Activated naive CD4-positive, alpha-beta T cell treated with anti-CD3 and anti-CD28 coated beads, Interleukin-2, amount 50 U/mL, for 16 hours (primary cell): Measurements from ENCODE around the gene TACC2.

Experiments used
- DNase-seq: peaks from one replicate; pipeline ENCODE4 v3.0.0-alpha.2; 2020

TACC2 gene

DNA sequence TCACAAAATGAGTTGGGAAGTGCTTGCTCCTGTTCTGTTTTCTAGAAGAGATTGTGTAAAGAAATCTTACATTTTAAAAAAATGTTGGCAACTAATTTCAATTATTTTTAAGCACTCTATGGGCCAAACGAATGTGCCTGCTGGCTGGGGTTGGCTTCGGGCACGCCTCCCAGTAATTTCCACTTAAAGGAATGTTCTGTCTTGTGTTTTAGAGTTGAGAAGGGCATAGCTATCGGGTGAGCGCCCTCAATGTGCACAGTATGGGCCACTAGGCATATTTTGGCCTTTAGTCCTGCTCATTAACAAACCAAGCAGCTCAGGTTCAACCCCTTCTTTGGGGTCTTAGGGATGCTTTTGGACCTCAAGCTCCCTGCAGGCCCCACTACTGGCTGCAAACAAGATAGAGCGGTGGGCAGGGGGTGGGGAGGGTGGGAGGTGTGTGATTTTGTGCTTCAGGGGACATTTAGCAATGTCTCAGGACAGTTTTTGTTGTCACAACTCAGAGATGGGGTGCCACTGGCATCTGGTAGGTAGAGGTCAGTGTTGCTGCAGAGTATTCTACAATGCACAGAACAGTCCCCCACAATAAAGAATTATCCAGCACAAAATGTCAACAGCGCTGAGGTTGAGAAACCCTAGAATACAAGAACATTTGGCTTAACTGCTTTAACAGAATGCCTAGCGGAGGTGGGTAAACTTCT lies 40.7 kb downstream of the TACC2 start:
- no peak for DNase-seq

DNA sequence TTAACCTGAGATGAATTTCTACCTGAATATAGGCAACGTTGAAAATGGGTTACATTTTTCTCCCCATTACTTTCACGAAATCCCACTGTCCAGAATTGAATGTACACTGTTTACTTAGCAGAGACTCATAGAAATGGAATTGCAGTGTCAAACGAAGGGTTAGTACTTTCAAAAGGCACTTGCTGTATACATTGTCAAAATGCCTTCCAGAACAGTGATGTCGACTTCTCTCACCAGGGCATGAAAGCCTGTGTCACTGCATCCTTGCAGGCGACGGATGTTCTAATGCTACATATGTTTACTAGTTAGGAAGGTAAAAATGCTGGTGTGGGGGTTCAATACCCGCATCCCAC lies 41.2 kb downstream of the TACC2 start:
- no peak for DNase-seq

DNA sequence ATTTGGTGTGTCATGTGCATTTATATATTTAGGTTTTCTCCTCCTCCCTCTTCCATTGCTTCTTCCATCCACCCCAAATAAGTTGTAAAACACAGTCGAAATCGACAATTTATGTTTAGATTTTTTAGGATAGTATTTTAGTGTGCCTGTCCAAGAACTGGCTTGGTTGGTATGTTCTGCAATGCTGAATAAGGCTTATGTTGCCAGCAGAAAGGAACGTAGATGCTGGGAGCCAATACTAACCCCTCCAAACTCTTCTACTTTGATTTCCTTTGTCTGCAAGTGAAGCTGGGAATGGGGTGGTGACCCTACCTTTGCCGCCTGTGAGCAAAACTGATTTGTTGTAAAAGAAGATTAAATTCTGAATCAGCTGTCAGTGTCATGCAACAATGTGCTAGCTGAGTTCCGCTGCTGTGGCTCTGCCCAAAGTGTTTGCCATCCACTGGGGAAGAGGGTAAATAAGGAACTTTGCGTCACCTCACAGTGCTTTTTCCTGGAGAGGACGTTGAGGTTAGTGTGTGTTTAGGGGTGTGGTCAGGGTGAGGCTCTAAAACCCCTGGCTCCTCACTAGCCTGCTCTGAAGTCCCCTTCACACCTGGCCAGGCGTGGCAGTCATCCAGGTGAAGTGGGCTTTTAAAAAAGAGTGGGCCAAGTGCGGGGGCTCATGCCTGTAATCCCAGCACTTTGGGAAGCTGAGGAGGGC lies 44.4 kb downstream of the TACC2 start:
- no peak for DNase-seq

DNA sequence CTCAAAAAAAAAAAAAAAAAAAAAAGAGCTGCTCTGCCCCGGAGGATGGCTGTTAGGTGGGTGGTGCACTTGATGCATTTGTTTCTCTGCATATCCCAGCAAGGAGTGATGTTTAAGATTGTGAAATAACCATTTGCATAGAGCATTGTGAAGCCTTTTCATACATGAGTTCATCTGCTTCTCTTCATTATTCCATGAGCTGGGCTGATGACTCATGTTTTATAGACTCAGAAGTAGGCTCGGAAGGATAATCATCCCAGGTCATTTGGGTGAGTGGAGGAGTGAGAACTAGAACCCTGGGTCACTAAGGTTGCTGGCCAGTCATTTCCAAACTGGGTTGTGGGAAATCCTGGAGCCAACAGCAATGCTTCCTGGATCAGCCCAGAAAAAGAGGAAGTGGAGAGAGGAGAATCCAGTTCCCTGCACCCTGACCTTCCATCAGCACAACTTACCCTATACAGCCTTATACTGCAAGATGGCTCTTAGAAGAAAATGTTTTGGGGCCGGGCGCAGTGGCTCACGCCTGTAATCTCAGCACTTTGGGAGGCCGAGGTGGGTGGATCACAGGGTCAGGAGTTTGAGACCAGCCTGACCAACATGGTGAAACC lies 45.3 kb downstream of the TACC2 start:
- DNase-seq, result no peak

DNA sequence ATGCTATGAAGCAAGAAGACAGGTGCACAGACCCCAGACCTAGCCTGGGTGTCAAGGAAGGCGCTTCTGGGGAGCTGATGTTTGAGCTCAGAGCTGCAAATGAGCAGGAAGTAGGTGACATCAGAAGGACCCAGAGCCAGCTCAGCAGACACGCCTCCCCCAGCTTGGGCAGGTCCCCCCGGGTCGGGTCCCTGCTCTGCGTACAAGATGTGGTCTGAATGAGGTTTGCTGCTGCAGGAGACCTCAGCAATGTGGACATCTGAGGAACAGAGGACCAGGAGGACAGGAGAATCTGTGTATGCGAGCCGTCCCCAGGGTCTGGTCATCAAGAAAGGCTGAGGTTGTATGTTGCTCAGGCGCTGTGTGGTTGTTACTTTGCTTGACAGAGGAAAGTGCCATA lies 51.8 kb downstream of the TACC2 start:
- no peak for DNase-seq

DNA sequence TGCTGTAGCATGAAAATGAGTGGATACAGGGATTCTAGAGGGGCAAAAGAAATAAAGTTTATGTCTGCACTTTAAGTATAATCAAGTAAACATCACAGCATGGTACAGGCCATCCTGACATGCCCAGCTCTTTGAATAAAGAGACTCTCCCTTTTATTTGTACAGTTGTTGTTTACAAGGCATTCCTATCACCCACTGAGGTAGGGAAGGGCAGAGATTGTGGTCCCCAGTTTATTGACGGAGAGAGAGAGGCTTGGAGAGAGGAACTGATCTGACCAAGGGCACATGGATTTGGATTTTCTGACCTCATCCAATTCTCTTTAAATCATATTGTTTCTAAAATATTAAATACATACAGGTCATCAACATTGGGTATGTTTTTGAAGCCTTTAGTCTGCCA lies 53.9 kb downstream of the TACC2 start:
- DNase-seq, result no peak

DNA sequence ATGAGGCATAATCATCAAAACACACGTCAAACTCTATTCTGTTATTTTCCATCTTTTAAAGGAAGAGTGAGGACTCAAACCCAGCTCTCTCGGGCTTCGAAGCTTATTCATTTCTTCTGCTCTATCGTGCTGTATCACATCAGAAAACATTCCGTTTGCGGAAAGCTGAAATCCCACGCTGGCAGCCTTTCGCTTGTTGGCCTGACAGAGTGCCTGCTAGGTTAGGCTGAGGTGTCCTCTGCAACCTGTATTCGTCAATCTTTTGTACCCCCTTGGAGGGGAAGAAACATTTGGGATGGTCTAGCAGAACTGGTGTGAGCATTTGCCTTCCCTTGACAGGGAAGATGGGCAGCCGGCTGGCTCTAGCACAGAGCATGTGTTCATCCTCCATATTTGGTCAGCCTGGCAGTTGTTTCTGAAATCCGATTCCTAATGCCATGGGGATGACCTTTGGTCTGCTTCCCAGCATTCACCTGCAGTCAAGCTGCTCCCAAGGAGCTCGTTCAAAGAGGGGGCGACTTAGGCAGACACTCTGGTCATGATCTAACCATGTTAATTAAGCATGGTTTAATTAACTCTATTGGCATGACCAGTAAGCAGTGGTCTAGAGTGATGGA lies 55.2 kb downstream of the TACC2 start:
- DNase-seq, result no peak

DNA sequence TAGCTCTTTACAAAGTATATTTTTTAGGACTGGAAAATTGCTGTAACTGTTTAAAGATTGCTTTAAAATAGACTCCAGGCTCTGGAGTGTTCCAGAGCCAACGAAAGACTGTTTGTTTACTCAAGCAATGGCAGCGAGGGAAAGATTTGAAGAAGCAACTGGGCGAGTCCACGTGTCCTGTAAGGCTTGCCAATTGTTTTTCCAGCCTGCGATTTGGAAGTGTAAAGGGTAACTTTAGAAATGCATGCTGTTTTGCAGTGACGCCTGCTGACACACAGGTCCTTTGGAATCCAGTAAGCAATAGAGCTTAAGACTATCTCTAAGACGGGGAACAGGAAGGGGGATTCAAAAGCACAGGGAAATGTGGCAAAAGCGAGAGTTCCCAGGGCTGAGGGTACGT lies 55.8 kb downstream of the TACC2 start:
- no peak for DNase-seq

DNA sequence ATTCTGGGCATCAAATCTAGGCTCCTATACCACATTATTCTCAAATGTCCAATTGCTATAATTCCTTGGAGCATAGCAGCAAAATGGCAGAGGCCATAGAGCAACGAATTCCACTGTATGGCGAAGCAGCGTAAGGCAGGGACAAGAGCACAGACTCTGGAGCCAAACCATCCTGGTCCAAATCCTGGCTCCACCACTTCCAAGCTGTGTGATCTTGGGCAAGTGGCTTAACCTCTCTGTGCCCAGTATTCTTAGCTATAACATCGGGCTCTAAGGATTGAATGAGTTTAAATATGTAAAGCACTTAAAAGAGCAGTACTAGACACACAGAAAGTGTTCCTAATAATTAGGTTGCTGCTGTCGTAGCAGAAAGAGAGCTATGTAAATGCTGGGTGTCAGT lies 56.2 kb downstream of the TACC2 start:
- DNase-seq, result no peak

DNA sequence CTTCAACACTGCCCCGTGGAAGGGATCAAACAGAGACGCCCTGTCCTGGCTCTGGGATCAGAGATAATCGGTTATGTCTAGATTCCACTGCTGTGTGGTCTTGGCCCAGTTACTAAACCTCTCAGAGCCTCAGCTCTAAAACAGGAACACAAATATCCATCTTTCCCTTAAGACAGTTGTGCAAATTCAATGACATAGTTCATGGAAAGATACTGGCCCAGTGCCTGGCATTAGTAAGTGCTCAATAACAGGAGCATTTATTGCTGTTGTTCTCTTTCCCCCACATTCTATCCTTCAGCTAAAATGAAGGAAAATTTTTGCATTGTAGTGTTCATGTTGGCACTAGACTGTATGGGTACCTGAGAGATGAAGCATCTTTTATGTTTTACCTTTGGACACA lies 58.6 kb downstream of the TACC2 start:
- no peak for DNase-seq

DNA sequence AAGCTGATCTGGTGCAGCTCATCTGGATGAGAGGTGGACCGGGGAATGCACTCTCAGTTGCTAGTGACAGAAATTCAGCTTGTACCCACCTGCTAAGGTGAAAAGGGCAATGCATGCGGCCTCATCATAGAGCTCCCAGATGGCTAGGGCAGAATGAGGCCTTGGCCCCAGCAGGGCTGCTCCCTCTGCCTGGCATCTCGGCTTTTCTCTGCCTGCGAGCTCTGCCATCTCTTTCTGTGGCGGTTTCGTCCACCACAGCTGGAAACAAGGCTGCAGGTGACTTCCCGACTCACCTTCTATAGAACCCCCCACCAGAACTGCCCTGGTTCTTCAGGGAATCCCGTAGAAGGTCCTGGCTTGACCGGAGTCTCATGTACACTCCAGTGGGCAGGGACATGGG lies 60.1 kb downstream of the TACC2 start:
- no peak for DNase-seq

DNA sequence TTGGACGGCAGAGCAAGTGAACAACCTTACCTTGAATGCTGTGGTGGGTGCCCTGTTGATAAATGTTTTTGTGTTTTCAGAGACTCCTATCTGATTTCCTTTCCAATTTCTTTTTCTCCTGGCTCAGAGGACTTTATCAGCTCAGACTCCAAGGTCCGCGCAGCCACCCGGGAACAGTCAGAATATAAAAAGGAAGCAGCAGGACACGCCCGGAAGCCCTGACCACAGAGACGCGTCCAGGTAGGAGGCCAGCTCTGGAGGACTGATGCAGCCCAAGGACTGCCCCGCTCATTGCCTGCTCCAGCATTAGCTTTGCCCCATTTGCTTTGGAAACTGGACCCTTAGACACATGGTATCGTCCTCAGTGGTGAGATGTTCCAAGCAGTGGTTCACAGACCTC lies 61.3 kb downstream of the TACC2 start:
- DNase-seq, result no peak

DNA sequence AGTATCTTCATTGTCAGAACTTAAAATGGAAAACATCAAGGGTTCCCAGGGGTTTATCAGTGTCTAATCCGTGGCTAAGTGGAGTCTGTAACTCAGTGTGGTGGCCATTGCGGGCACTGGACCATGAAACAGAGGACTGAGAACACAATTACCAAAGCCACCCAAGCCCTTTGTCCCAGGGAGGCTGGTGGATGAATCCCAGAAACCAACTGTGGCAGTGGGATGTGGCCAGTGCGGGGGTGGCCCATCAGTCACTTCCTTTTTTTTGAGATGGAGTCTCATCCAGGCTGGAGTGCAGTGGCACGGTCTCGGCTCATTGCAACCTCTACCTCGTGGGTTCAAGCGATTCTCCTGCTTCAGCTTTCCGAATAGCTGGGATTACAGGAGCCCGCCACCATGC lies 61.8 kb downstream of the TACC2 start:
- no peak for DNase-seq

DNA sequence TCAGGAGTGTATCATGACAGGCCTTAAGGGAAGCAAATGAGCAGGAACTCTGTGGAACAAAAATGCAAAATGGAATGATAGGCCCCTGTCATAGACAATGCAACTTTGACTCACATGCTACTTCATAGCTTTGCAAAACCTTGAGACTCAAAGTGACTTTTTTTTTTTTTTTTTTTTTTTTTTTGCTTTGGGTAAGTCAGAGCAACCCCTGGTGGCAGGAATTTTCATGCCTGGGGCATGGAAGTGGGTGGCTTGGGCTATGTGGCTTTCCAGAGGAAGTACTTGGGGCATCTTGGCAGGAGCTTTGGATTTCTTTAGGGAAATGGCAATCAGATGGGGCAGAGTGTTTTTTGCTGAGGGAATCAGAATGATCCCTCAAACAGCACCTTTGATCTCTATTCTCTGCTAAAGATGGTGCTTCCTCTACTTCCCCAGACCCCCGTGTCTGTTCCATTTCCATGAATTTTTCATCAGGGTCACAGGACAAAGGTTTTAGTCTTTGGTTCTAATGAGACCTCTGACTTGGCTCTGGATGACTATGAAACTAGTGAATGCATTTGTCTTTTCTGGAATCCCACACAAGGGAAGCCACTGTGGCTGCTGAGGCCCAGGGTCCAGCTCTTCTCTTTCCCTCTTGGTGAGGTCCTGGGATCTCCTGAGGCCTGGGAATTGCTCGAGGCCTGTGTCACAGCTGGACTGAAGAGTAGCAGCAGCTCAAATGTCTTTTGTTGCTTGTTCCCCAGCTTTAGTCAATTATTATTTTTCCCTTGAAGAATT lies 62.8 kb downstream of the TACC2 start:
- DNase-seq, result no peak

DNA sequence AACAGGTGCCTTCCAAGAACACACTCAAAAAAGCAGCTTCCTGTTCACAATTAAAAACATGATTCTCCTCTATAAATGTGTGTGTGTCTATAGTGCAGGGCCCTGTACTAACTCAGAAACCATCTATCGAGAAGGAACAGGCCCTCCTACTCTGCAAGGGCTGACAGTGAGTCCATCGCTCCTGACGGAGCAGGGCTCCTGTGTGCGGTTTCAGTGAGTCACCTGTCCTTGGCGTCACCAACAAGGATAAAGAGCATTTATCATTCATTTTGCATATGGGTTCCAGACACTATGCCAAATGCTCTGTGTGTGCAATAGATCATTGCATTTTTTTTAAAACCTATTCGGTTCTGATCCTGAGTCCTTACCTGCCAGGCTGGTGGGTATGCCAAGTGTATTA lies 63.7 kb downstream of the TACC2 start:
- DNase-seq, result no peak

DNA sequence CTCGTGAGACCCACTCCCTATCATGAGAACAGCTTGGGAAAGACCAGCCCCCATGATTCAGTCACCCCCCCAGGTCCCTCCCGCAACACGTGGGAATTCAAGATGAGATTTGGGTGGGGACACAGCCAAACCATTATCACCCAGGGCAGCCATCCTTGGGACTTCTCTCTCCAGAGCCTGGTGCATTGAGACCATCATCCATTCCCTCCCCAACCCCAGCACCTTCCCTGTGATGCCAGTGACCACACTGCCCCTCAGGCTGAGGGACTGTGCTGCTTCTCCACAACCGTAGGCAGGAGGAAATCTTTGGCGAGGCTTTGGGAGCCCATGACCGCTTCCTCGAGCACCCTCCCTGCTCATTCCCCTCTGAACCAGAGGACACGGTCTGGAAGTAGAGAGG lies 64.4 kb downstream of the TACC2 start:
- DNase-seq, result no peak

DNA sequence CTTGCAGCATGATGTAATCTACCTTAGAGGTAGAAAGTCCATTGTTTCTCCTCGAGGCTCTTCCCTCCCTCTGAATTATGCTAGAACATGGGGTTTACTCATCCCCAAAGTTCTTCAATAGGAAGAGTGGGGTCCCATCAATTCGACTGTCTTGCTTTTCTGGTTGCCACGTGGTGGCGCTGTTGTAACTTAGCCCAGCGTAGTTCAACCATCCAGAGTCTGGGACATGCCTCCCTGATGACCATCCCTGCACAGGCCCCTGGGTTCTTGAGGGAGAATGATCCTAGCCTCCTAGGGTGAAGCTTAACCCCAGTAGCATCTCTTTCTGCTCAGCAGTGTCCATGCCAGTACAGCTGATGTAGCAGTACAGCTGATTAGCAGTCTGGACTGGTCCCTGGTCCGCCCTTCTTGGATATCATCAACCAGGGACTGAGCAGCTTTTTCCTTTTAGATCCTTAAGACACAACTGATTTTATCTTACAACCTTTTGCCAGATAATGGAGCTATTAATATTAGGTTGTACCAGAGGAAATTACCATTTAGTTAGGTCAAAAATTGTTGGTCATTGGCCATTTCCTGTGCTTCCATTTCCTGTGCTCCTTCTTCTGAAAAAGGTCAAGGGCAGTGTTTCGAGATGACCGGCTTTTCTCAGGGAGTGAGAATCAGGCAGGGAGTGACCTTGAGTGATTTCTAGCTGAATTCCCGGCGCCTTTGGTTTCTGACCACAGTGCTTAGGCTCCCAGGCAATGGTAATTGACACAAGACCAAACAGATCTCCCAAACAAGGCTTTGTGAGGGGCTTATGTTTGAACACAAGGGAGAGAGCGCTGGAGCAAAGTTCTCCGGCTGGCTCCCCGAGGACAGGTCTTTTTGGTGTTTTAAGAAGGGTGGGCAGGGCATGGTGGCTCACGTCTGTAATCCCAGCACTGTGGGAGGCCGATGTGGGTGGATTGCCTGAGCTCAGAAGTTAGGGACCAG lies 65.4 kb downstream of the TACC2 start:
- DNase-seq, result no peak

DNA sequence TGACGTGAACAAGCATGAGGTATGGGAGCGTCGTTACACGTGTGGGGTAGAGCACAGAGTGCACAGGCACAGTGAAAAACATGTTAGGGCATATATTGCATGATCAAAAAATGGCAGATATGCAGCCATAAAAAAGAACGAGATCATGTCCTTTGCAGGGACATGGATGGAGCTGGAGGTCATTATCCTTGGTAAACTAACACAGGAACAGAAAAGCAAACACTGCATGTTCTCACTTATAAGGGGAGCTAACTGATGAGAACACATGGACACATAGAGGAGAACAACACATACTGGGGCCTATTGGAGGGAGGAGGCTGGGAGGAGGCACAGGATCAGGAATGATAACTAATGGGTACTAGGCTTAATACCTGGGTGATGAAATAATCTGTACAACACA lies 66.3 kb downstream of the TACC2 start:
- no peak for DNase-seq

DNA sequence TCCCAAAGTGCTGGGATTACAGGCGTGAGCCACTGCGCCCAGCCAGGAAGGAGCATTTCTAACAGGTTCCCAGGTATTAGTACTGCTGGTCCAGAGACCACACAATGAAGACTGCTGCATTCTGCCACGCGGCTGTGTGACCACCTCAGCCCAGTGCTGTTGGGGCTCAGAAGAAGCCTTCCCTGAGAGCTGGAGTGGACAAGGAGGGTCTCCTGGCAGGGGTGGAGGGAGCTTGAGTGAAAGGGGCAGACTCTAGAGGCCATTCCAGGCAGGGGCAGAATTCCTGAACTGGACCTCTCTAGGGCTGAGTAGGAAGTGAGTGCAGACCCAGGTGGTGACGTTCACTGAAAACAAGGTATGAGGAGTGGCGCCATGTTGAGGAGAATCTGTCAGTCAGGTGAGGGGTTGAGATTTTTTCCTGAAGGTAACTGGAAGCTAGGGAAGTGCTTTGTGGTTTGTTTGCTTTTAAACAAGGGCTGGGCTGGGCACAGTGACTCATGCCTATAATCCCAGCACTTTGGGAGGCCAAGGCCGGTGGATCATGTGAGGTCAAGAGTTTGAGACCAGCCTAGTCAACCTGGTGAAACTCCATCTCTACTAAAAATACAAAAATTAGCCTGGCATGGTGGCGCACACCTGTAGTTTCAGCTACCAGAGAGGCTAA lies 67.6 kb downstream of the TACC2 start:
- no peak for DNase-seq

DNA sequence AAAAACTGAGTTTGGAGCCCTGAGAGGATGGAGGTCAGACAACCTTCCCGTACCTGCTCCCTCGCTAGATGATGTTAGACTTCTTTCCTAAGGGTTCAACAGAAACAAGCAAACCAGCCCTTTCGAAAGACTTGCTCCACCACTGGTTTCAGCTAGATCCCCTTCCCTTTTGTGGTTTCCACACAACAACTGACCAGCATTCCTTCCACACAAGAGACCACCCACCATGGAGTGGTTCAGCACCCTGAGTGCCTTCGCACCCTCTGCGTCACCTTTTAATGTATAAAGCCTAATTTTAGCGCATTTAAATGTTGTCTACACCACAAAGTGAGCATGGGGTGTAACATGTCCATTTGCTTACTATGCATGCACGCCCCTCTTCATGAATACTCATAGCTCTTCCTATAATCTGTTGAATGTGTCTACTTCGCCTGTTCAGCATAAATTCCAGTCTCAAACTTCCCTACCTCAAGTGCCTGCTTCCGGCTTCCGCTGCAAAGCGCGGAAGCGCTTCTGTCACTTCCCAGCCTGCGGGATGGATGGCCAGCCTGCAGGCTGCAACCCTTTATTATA lies 69.0 kb downstream of the TACC2 start:
- no peak for DNase-seq

DNA sequence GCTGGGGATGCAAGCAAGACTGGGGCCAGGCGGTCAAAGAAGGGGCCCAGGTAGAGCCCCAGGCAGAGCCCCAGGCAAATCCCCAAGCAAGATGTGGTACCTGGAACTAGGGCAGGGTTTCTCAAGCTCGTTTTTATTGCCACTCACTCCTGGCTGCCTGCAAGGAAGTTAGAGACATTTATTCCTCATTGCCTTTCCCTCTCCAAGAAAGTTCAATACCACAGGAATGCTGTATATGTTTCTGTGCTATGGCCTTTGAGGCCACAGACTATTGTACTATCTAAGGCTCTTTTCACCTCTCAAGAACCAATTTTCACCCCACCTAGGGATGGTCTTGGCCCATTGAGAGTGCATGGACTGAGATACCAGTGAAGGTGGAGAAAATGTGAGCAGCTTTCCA lies 71.3 kb downstream of the TACC2 start:
- DNase-seq, result no peak
